Measurements from ENCODE around the gene ATP2B2. TPM values are rescaled to one million over a fixed set of nuclear protein-coding genes. Genes with fewer than 3 reads are reported as not detected.

The ATP2B2 gene
- polyA plus RNA-seq, 2 of the 4 experiments (the other 2 are of a cell fraction): 0.03 to 0.04 TPM

DNA sequence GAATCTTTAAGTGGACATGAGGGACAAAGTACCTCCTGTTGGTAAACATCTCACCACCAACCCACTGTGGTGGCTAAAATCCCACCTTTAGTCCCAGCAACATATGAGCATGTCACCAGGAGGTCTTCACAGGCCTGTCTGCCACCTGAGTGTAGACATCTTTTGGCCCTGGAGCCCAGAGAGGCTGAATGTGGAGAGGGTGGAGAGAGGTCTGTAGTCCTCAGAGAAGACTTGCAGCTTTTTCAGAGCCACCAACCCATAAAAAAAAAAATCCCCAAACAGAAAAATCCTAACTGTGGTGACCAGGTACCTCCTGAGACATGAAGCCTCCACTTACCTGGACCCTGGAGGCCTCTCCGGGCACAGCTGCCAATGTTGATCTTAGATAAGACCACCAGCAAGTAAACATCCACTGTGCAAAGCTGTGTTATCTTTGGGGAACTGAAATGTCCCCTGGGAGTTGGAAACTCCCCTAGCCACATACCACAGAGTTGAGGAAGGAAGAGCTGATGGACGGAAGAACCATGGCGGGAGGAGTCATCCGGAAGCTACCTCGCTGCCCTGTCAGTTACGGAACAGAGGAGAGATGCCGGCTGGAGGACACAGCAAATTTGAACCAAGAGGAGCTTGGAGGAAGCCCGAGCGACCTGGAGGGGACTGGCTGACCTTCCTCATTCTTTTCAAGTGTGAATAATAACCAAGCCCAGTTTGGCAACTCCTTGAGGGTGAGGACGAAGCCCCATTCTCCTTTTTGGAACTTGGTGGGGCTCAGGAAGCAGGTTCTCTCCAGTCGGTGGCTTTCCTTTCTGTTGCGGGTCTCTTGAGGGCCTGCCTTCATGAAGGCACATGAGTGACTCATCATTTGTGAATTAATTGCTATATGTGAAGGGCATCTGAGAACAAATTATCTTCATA, 212.6 kb downstream of the ATP2B2 start, which contains the start of gene GHRL:
GHRL (minus strand) TSS at position 443 of the 915 bp plus-strand sequence. CDS start 2,767 bp downstream, outside the sequence.
- POLR2A ChIA-PET: interaction anchor here (1.2 kb wide), 1 partner anchor 11 kb away, joined by 3 read pairs; no protein-coding TSS in a partner anchor
- Histone ChIP-seq H3K27ac (no peak within 1 kb of the TSS), H3K4me2 (no peak within 1 kb of the TSS), H3K4me1 (no peaks in the 10 kb centered on the region), H3K9me3 (no peaks in the 10 kb centered on the region), H3K4me3 (no peak within 1 kb of the TSS)
- no peak for ATAC-seq
- CTCF ChIA-PET: interaction anchor here (1.2 to 4.2 kb wide), 2 partner anchors 8 to 12 kb away, joined by 3 to 16 read pairs; no protein-coding TSS in a partner anchor
- WGBS (ENCODE audit: missing lambda C conversion rate): 93% methylated on average over 12 of the region's 12 CpGs
- TF ChIP-seq, protein P1, sequence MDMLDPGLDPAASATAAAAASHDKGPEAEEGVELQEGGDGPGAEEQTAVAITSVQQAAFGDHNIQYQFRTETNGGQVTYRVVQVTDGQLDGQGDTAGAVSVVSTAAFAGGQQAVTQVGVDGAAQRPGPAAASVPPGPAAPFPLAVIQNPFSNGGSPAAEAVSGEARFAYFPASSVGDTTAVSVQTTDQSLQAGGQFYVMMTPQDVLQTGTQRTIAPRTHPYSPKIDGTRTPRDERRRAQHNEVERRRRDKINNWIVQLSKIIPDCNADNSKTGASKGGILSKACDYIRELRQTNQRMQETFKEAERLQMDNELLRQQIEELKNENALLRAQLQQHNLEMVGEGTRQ (IDR thresholded peaks at IDR 0.05): no peak
- no peak for TF ChIP-seq ZNF302 (CRISPR knock-in tag; IDR thresholded peaks at IDR 0.05)
- TF ChIP-seq HDAC2 (IDR thresholded peaks at IDR 0.05): no peak
- no peak for TF ChIP-seq MAZ (IDR thresholded peaks at IDR 0.05; ENCODE audit: borderline replicate concordance, low read depth, low read length)
- TF ChIP-seq RNF2 (IDR thresholded peaks at IDR 0.05; ENCODE audit: borderline replicate concordance, low read depth): no peak
- TF ChIP-seq, protein P2, sequence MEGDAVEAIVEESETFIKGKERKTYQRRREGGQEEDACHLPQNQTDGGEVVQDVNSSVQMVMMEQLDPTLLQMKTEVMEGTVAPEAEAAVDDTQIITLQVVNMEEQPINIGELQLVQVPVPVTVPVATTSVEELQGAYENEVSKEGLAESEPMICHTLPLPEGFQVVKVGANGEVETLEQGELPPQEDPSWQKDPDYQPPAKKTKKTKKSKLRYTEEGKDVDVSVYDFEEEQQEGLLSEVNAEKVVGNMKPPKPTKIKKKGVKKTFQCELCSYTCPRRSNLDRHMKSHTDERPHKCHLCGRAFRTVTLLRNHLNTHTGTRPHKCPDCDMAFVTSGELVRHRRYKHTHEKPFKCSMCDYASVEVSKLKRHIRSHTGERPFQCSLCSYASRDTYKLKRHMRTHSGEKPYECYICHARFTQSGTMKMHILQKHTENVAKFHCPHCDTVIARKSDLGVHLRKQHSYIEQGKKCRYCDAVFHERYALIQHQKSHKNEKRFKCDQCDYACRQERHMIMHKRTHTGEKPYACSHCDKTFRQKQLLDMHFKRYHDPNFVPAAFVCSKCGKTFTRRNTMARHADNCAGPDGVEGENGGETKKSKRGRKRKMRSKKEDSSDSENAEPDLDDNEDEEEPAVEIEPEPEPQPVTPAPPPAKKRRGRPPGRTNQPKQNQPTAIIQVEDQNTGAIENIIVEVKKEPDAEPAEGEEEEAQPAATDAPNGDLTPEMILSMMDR (IDR thresholded peaks at IDR 0.05): no peak
- no peak for TF ChIP-seq MAFK (IDR thresholded peaks at IDR 0.05; ENCODE audit: partially characterized antibody)
- TF ChIP-seq SREBF2 (IDR thresholded peaks at IDR 0.05): no peak
- TF ChIP-seq CEBPB (IDR thresholded peaks at IDR 0.05): no peak
- no peak for TF ChIP-seq FOXS1 (CRISPR knock-in tag; IDR thresholded peaks at IDR 0.05)
- TF ChIP-seq RCOR1 (IDR thresholded peaks at IDR 0.05; ENCODE audit: low read depth, low read length): no peak
- no peak for TF ChIP-seq HOXA7 (CRISPR knock-in tag; IDR thresholded peaks at IDR 0.05)
- TF ChIP-seq TP53 (CRISPR knock-in tag; IDR thresholded peaks at IDR 0.05): no peak
- TF ChIP-seq FOSL2 (IDR thresholded peaks at IDR 0.05): no peak
- no peak for TF ChIP-seq FOSL2 (CRISPR knock-in tag; IDR thresholded peaks at IDR 0.05)
- no peak for TF ChIP-seq GATA3 (IDR thresholded peaks at IDR 0.05; ENCODE audit: borderline replicate concordance)
- TF ChIP-seq PHF8 (IDR thresholded peaks at IDR 0.05; ENCODE audit: borderline replicate concordance, low read depth): no peak
- TF ChIP-seq POLR2A (IDR thresholded peaks at IDR 0.05; ENCODE audit: low read length): no peak
- no peak for TF ChIP-seq CBX2 (IDR thresholded peaks at IDR 0.05; ENCODE audit: borderline replicate concordance, low read depth)
- TF ChIP-seq RFX5 (IDR thresholded peaks at IDR 0.05): no peak
- TF ChIP-seq EHMT2 (IDR thresholded peaks at IDR 0.05; ENCODE audit: low read depth): no peak
- FAIRE-seq: no peak
- DNase-seq (ENCODE audit: low read depth in 1 of 2, low spot score in 1 of 2): no peak

DNA sequence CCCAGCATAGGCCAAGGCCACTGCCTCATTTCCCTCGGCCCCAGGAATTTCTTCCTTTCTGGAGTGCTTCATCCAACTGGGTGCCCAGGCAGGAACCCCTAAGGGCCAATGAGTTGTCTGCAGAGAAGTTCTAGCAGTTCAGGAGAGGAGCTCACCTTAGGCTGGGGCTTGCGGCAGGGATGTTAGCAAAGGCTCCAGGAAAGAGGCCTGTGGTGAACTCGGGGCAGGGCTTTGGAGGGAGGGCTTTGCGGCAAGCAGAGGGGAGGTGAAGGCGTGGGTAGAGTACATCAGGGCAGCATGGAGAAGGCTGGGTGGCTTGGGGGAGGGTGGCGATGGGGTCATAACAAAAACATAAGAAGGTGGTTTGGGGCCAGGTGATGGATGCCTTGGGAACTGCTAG, 213.7 kb downstream of the ATP2B2 start:
- Histone ChIP-seq H3K27ac (no peak overlapping the region), H3K9me3 (no peaks in the 10 kb centered on the region), H3K4me1 (no peaks in the 10 kb centered on the region), H3K4me2 (no peak overlapping the region), H3K4me3 (no peak overlapping the region)
- CTCF ChIA-PET: interaction anchor here (2.9 to 4.2 kb wide), 2 partner anchors 11 to 447 kb away, joined by 8 to 16 read pairs; no protein-coding TSS in a partner anchor
- no peak for FAIRE-seq
- POLR2A ChIA-PET: no interaction called here
- ATAC-seq: no peak
- WGBS (ENCODE audit: missing lambda C conversion rate): 97% methylated on average over 5 of the region's 6 CpGs
- no peak for DNase-seq (ENCODE audit: low read depth in 1 of 2, low spot score in 1 of 2)
- TF ChIP-seq RCOR1 (IDR thresholded peaks at IDR 0.05; ENCODE audit: low read depth, low read length) (no peak), HOXB13 (CRISPR knock-in tag; IDR thresholded peaks at IDR 0.05; ENCODE audit: low read depth) (no peak), HOXB5 (CRISPR knock-in tag; IDR thresholded peaks at IDR 0.05) (no peak), CHD4 (IDR thresholded peaks at IDR 0.05; ENCODE audit: borderline replicate concordance) (no peak), MYC (IDR thresholded peaks at IDR 0.05; ENCODE audit: borderline replicate concordance, low read length) (no peak), MAZ (IDR thresholded peaks at IDR 0.05; ENCODE audit: borderline replicate concordance, low read depth, low read length) (no peak), JUN (IDR thresholded peaks at IDR 0.05) (no peak), BHLHE40 (IDR thresholded peaks at IDR 0.05; ENCODE audit: low read depth, low read length) (no peak), TFCP2L1 (CRISPR knock-in tag; IDR thresholded peaks at IDR 0.05) (no peak), EP300 (IDR thresholded peaks at IDR 0.05) (no peak), HEYL (CRISPR knock-in tag; IDR thresholded peaks at IDR 0.05) (no peak)
- TF ChIP-seq, protein P3, sequence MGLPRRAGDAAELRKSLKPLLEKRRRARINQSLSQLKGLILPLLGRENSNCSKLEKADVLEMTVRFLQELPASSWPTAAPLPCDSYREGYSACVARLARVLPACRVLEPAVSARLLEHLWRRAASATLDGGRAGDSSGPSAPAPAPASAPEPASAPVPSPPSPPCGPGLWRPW (IDR thresholded peaks at IDR 0.05): no peak
